Transverse colon (tissue), 4 donors: ENCODE data around the gene CDADC1. TPM values are rescaled to one million over a fixed set of nuclear protein-coding genes. Genes with fewer than 3 reads are reported as not detected.

Source experiments
- DNase-seq: peaks from one replicate; pipeline ENCODE4 v3.0.0-alpha.2; 2019
- H3K27ac ChIP-seq, 4 donors: fragments of 200-600 bp; sonication (generic); 2 replicates each; pipeline ENCODE4 v1.5.1; 2016 to 2018; ENCODE audit warnings: inconsistent platforms in 4 of 4
- H3K27me3 ChIP-seq: fragments of 200-600 bp; sonication (generic); 2 replicates; pipeline ENCODE4 v1.5.1; 2017; ENCODE audit warnings: inconsistent platforms
- H3K36me3 ChIP-seq, 4 donors: fragments of 200-600 bp; sonication (generic); 2 replicates each; pipeline ENCODE4 v1.5.1; 2017 to 2019; ENCODE audit warnings: inconsistent platforms in 4 of 4
- H3K4me1 ChIP-seq, 4 donors: fragments of 200-600 bp; sonication (generic); 2 replicates each; pipeline ENCODE4 v1.5.1; 2017 to 2020; ENCODE audit warnings: inconsistent platforms in 4 of 4
- H3K4me3 ChIP-seq, 4 donors: fragments of 200-600 bp; sonication (generic); 1 replicate in 1 of 4; 2 replicates in 3 of 4; pipeline versions ENCODE4 v1.5.1 to v1.6.1; 2017 to 2019; ENCODE audit warnings: inconsistent platforms in 4 of 4
- H3K9me3 ChIP-seq, 2 donors: fragments of 200-600 bp; sonication (generic); 2 replicates each; pipeline ENCODE4 v1.5.1; 2017 to 2019; ENCODE audit warnings: inconsistent platforms in 2 of 2
- CTCF ChIP-seq, 5 experiments: fragments of 200-600 bp in 3 of 5; fragments of 450-650 bp in 2 of 5; sonication (generic) in 3 of 5; IDR thresholded peaks; 1 replicate in 2 of 5; 2 replicates in 3 of 5; pipeline ENCODE4 v1.5.1; 2016 to 2017; ENCODE audit warnings: antibody characterized with exemption in 5 of 5, inconsistent platforms in 3 of 5, mild to moderate bottlenecking in 2 of 5, moderate library complexity in 1 of 5
- EP300 ChIP-seq: sonication (generic); formaldehyde crosslinking; IDR thresholded peaks from one replicate; pipeline ENCODE4 v1.6.1; 2017; ENCODE audit warnings: antibody characterized with exemption, low read depth
- POLR2A ChIP-seq: fragments of 450-650 bp; IDR thresholded peaks from one replicate; pipeline ENCODE4 v1.6.1; 2016; ENCODE audit warnings: antibody characterized with exemption, mild to moderate bottlenecking, moderate library complexity
- POLR2AphosphoS5 ChIP-seq, 3 donors: sonication (generic); formaldehyde crosslinking; IDR thresholded peaks; one replicate each; pipeline ENCODE4 v1.6.1; 2016; ENCODE audit warnings: antibody characterized with exemption in 3 of 3
- WGBS, 2 donors: methylation state at CpG; one replicate each; pipeline ENCODE4 v1.1.5; 2018; ENCODE audit warnings: low coverage in 1 of 2; 5-methylcytosine and 5-hydroxymethylcytosine counted together
- in situ Hi-C, 4 donors: fragments of 200-750 bp; cut with MboI; loops; one replicate each; pipeline versions ENCODE4 v1.15.0 to v1.15.1; 2017; ENCODE audit warnings: low sequenced_read_pairs in 3 of 4, low pct_ligation_motif_present in 1 of 4, low pct_unique_long_range_greater_than_20kb in 1 of 4
- intact Hi-C: fragments of 100-400 bp; cut with DNase I; formaldehyde crosslinking; loops from one replicate; pipeline ENCODE4 v1.15.1; 2023; ENCODE audit warnings: low total_unique reads
- total RNA-seq, 4 donors: library from RNA; depleted of rRNA; stranded (reverse); fragments of >200 nt; gene quantifications; one replicate each; pipeline ENCODE4 v1.1.0, GENCODE V29; 2016

CDADC1 gene
- total RNA-seq, 4 donors from 2014 or later, result 0.75 to 7.9 (median 3.9) TPM

GRCh38 chr13:49300276-49300675, 52.6 kb downstream of the CDADC1 start:
- in situ Hi-C loops (loop anchor here (5.0 to 25.0 kb wide), 5 partner anchors 135 to 307 kb away; partner anchors contain the start of genes CAB39L (in 1 of the 4) and SETDB2 (in 1 of the 4)), intact Hi-C loops (loop anchor here (10.0 kb wide), 1 partner anchor 305 kb away; no protein-coding TSS in a partner anchor)
- peaks cover 4 to 6% (median 5%) of the 10 kb centered on the region in 4 donors for H3K4me1 ChIP-seq
- H3K27ac ChIP-seq, result peak overlapping the region in 1 of 4 donors; percentile 10
- H3K4me3 ChIP-seq, result no peak overlapping the region
- no peaks in the 10 kb centered on the region for H3K36me3 ChIP-seq
- no peaks in the 10 kb centered on the region for H3K9me3 ChIP-seq
- TF ChIP-seq EP300 (no peak), POLR2A (no peak), CTCF (IDR thresholded peaks at IDR 0.05) (no peak), POLR2AphosphoS5 (IDR thresholded peaks at IDR 0.05) (no peak)
- DNase-seq, result no peak
- 58 to 74% methylated on average over 3 to 5 of the region's 5 CpGs for WGBS, 2 donors
- H3K27me3 ChIP-seq, result no peaks in the 10 kb centered on the region

GRCh38 chr13:49300739-49301589, 53.2 kb downstream of the CDADC1 start:
- TF ChIP-seq EP300, result no peak
- no peak for TF ChIP-seq POLR2A
- peak; percentile 82 to 96 (median 87) for TF ChIP-seq CTCF (IDR thresholded peaks at IDR 0.05)
- peak in 2 of 3 donors; percentile 6 to 30 for TF ChIP-seq POLR2AphosphoS5 (IDR thresholded peaks at IDR 0.05)
- H3K27me3 ChIP-seq, result no peaks in the 10 kb centered on the region
- peak overlapping the region in 3 of 4 donors; percentile 29 to 59 (median 53) for H3K27ac ChIP-seq
- peak; percentile 64 for DNase-seq
- peaks cover 4 to 6% (median 5%) of the 10 kb centered on the region in 4 donors for H3K4me1 ChIP-seq
- no peaks in the 10 kb centered on the region for H3K36me3 ChIP-seq
- 5 to 44% methylated on average over 8 to 20 of the region's 20 CpGs for WGBS, 2 donors
- intact Hi-C loops (loop anchor here (10.0 kb wide), 1 partner anchor 304 kb away; no protein-coding TSS in a partner anchor), in situ Hi-C loops (loop anchor here (5.0 to 25.0 kb wide), 5 partner anchors 134 to 306 kb away; partner anchors contain the start of genes CAB39L (in 1 of the 4) and SETDB2 (in 1 of the 4))
- peak overlapping the region in 3 of 4 donors; percentile 5 to 46 (median 18) for H3K4me3 ChIP-seq
- H3K9me3 ChIP-seq, result no peaks in the 10 kb centered on the region

GRCh38 chr13:49302222-49302621, 54.5 kb downstream of the CDADC1 start:
- Histone ChIP-seq H3K36me3 (no peaks in the 10 kb centered on the region), H3K9me3 (no peaks in the 10 kb centered on the region), H3K27me3 (no peaks in the 10 kb centered on the region), H3K4me3 (no peak overlapping the region), H3K27ac (no peak overlapping the region), H3K4me1 (peaks cover 4 to 10% (median 7%) of the 10 kb centered on the region in 4 donors)
- no peak for DNase-seq
- no peak for TF ChIP-seq POLR2AphosphoS5 (IDR thresholded peaks at IDR 0.05)
- no peak for TF ChIP-seq EP300
- TF ChIP-seq POLR2A, result no peak
- no peak for TF ChIP-seq CTCF (IDR thresholded peaks at IDR 0.05)
- in situ Hi-C loops, result loop anchor here (5.0 to 25.0 kb wide), 5 partner anchors 133 to 305 kb away; partner anchors contain the start of genes CAB39L (in 1 of the 4) and SETDB2 (in 1 of the 4)
- WGBS, 2 donors, result 86 to 87% methylated on average over 6 to 7 of the region's 7 CpGs
- intact Hi-C loops, result loop anchor here (1.0 to 10.0 kb wide), 2 partner anchors 135 to 303 kb away; no protein-coding TSS in a partner anchor

- no peaks in the 10 kb centered on the region for H3K27me3 ChIP-seq
- in situ Hi-C loops (loop anchor here (5.0 to 25.0 kb wide), 5 partner anchors 132 to 304 kb away; partner anchors contain the start of genes CAB39L (in 1 of the 4) and SETDB2 (in 1 of the 4)), intact Hi-C loops (loop anchor here (1.0 to 10.0 kb wide), 2 partner anchors 134 to 302 kb away; no protein-coding TSS in a partner anchor)
- no peak for TF ChIP-seq POLR2A
- no peak for TF ChIP-seq CTCF (IDR thresholded peaks at IDR 0.05)
- no peak for TF ChIP-seq POLR2AphosphoS5 (IDR thresholded peaks at IDR 0.05)
- TF ChIP-seq EP300, result no peak
- H3K4me1 ChIP-seq, result peaks cover 4 to 16% (median 9%) of the 10 kb centered on the region in 4 donors
- H3K36me3 ChIP-seq, result no peaks in the 10 kb centered on the region
- no peak for DNase-seq
- H3K27ac ChIP-seq, result no peak overlapping the region
- H3K4me3 ChIP-seq, result no peak overlapping the region
- H3K9me3 ChIP-seq, result no peaks in the 10 kb centered on the region
- 90% methylated on average over 9 of the region's 9 CpGs; no CpG with 5 or more reads in 1 of the 2 donors for WGBS, 2 donors
These were observed 55.1 kb downstream of the CDADC1 start for GRCh38 chr13:49302817-49303216.
